Superior temporal gyrus (tissue), 1 donor: ENCODE results near the gene GNG2.
"Not testable (repeated sequence)": the region's sequence is repeated elsewhere in the genome, so short reads cannot be mapped to it uniquely, and the experiment has no call there.

Experiments used
- DNase-seq: peaks from one replicate; pipeline ENCODE4 v3.0.0-alpha.2; 2016; ENCODE audit errors: extremely low spot score

GNG2 gene

GRCh38 chr14:51894250-51894649, 33.8 kb downstream of the GNG2 start:
- no peak for DNase-seq

- DNase-seq: no peak
Measured at GRCh38 chr14:51895375-51895774, 35.0 kb downstream of the GNG2 start.

GRCh38 chr14:51897791-51898355, 37.5 kb downstream of the GNG2 start:
- no peak for DNase-seq

GRCh38 chr14:51901475-51902024, 41.1 kb downstream of the GNG2 start:
- DNase-seq: no peak

- DNase-seq: not testable (repeated sequence)
Measured at GRCh38 chr14:51905656-51906121, 45.3 kb downstream of the GNG2 start.

GRCh38 chr14:51908086-51908485, 47.7 kb downstream of the GNG2 start:
- no peak for DNase-seq

GRCh38 chr14:51912112-51912786, 51.8 kb downstream of the GNG2 start:
- no peak for DNase-seq

- no peak for DNase-seq
Measured at GRCh38 chr14:51914310-51914709, 53.9 kb downstream of the GNG2 start.

GRCh38 chr14:51917193-51917592, 56.8 kb downstream of the GNG2 start:
- no peak for DNase-seq

GRCh38 chr14:51921026-51921425, 60.6 kb downstream of the GNG2 start:
- no peak for DNase-seq

- no peak for DNase-seq
Measured at GRCh38 chr14:51922624-51923023, 62.2 kb downstream of the GNG2 start.

GRCh38 chr14:51924600-51924999, 64.2 kb downstream of the GNG2 start:
- DNase-seq: no peak

- DNase-seq: no peak
Measured at GRCh38 chr14:51925980-51926379, 65.6 kb downstream of the GNG2 start.

GRCh38 chr14:51926449-51926848, 66.0 kb downstream of the GNG2 start:
- no peak for DNase-seq

- DNase-seq: no peak
Measured at GRCh38 chr14:51928568-51928967, 68.2 kb downstream of the GNG2 start.

GRCh38 chr14:51929166-51929565, 68.8 kb downstream of the GNG2 start:
- no peak for DNase-seq

GRCh38 chr14:51929910-51930682, 69.7 kb downstream of the GNG2 start:
- DNase-seq: no peak

GRCh38 chr14:51931308-51931707, 70.9 kb downstream of the GNG2 start:
- no peak for DNase-seq

- DNase-seq: no peak
Measured at GRCh38 chr14:51933191-51933590, 72.8 kb downstream of the GNG2 start.

- no peak for DNase-seq
Measured at GRCh38 chr14:51938137-51938536, 77.7 kb downstream of the GNG2 start.

GRCh38 chr14:51938821-51939220, 78.4 kb downstream of the GNG2 start:
- no peak for DNase-seq

- DNase-seq: no peak
Measured at GRCh38 chr14:51939226-51939625, 78.8 kb downstream of the GNG2 start.
